Hepatocyte (in vitro differentiated cells): ENCODE results near the gene SMIM28. TPM values are rescaled to one million over a fixed set of nuclear protein-coding genes. Genes with fewer than 3 reads are reported as not detected.

ENCODE experiments used
- DNase-seq: peaks from one replicate; pipeline ENCODE4 v3.0.0-alpha.2; 2016; ENCODE audit warnings: low spot score
- H2AFZ ChIP-seq: fragments of 200-600 bp; sonication (generic); 2 replicates; pipeline ENCODE4 v1.6.0; 2016; ENCODE audit warnings: antibody characterized with exemption, mild to moderate bottlenecking
- H3K27ac ChIP-seq: fragments of 200-600 bp; sonication (generic); 2 replicates; pipeline ENCODE4 v1.5.1; 2016; ENCODE audit warnings: mild to moderate bottlenecking
- H3K27me3 ChIP-seq: fragments of 200-600 bp; sonication (generic); 2 replicates; pipeline ENCODE4 v1.6.1; 2016
- H3K36me3 ChIP-seq: fragments of 200-600 bp; sonication (generic); replicated peaks from 2 replicates; pipeline ENCODE4 v1.5.1; 2016; ENCODE audit warnings: low read depth; ENCODE audit not compliant: insufficient read depth
- H3K4me1 ChIP-seq: fragments of 200-600 bp; sonication (generic); 2 replicates; pipeline ENCODE4 v1.5.1; 2016; ENCODE audit warnings: mild to moderate bottlenecking, moderate library complexity; ENCODE audit not compliant: insufficient read depth
- H3K4me2 ChIP-seq: fragments of 200-600 bp; sonication (generic); 2 replicates; pipeline ENCODE4 v1.6.0; 2016
- H3K4me3 ChIP-seq: fragments of 200-600 bp; sonication (generic); 2 replicates; pipeline ENCODE4 v1.5.1; 2016; ENCODE audit warnings: mild to moderate bottlenecking
- H3K79me2 ChIP-seq: fragments of 200-600 bp; sonication (generic); 2 replicates; pipeline ENCODE4 v1.6.0; 2017; ENCODE audit warnings: mild to moderate bottlenecking
- H3K9me2 ChIP-seq: fragments of 200-600 bp; sonication (generic); replicated peaks from 2 replicates; pipeline ENCODE4 v1.6.0; 2017; ENCODE audit warnings: mild to moderate bottlenecking; ENCODE audit not compliant: insufficient read depth
- H3K9me3 ChIP-seq: fragments of 200-600 bp; sonication (generic); 2 replicates; pipeline ENCODE4 v1.5.1; 2016; ENCODE audit warnings: low read depth, mild to moderate bottlenecking
- H4K20me1 ChIP-seq: fragments of 200-600 bp; sonication (generic); 2 replicates; pipeline ENCODE4 v1.6.0; 2016; ENCODE audit warnings: mild to moderate bottlenecking; ENCODE audit not compliant: insufficient read depth, poor library complexity, severe bottlenecking
- EZH2 ChIP-seq: fragments of 200-600 bp; sonication (generic); IDR thresholded peaks from 2 replicates; pipeline ENCODE4 v1.6.1; 2016; ENCODE audit warnings: antibody characterized with exemption, mild to moderate bottlenecking, borderline replicate concordance
- EZH2phosphoT487 ChIP-seq: fragments of 200-600 bp; sonication (generic); IDR thresholded peaks from one replicate; pipeline ENCODE4 v1.6.1; 2018; ENCODE audit warnings: antibody characterized with exemption, mild to moderate bottlenecking, low read depth, moderate library complexity; ENCODE audit not compliant: unreplicated experiment, severe bottlenecking
- WGBS: methylation state at CpG from one replicate; pipeline ENCODE4 v1.1.6; 2016; ENCODE audit warnings: low lambda C conversion rate; ENCODE audit errors: missing lambda C conversion rate; 5-methylcytosine and 5-hydroxymethylcytosine counted together
- polyA plus RNA-seq: library from polyadenylated mRNA; unstranded; fragments of >200 nt; fragmentation: Nextera tagmentation; extraction: Ambion mirVana; gene quantifications from 2 replicates; pipeline ENCODE4 v1.2.1, GENCODE V29; 2016
- total RNA-seq: library from RNA; depleted of rRNA; stranded (reverse); fragments of >200 nt; gene quantifications from 2 replicates; pipeline ENCODE4 v1.2.3, GENCODE V29; 2014
- TF ChIP-seq, protein P1 (sequence below): fragments of 200-600 bp; sonication (generic); IDR thresholded peaks from 2 replicates; pipeline ENCODE4 v1.5.1; 2016; ENCODE audit warnings: antibody characterized with exemption, mild to moderate bottlenecking; ENCODE audit not compliant: poor library complexity

SMIM28 gene
- total and polyA plus RNA-seq, 2 experiments from 2014 or later, result not detected

GRCh38 chr6:138383776-138384175 lies 6.1 kb downstream of the SMIM28 start:
- 44% methylated on average over 3 of the region's 3 CpGs for WGBS
- no peak overlapping the region for H3K4me3 ChIP-seq
- H3K9me3 ChIP-seq, result no peaks in the 10 kb centered on the region
- H3K4me2 ChIP-seq, result no peak overlapping the region
- H4K20me1 ChIP-seq, result no peaks in the 10 kb centered on the region
- H3K4me1 ChIP-seq, result no peaks in the 10 kb centered on the region
- no peak overlapping the region for H3K27ac ChIP-seq
- H3K79me2 ChIP-seq, result no peaks in the 10 kb centered on the region
- no peaks in the 10 kb centered on the region for H3K27me3 ChIP-seq
- TF ChIP-seq EZH2 (no peak), EZH2phosphoT487 (no peak)
- TF ChIP-seq, protein P1, sequence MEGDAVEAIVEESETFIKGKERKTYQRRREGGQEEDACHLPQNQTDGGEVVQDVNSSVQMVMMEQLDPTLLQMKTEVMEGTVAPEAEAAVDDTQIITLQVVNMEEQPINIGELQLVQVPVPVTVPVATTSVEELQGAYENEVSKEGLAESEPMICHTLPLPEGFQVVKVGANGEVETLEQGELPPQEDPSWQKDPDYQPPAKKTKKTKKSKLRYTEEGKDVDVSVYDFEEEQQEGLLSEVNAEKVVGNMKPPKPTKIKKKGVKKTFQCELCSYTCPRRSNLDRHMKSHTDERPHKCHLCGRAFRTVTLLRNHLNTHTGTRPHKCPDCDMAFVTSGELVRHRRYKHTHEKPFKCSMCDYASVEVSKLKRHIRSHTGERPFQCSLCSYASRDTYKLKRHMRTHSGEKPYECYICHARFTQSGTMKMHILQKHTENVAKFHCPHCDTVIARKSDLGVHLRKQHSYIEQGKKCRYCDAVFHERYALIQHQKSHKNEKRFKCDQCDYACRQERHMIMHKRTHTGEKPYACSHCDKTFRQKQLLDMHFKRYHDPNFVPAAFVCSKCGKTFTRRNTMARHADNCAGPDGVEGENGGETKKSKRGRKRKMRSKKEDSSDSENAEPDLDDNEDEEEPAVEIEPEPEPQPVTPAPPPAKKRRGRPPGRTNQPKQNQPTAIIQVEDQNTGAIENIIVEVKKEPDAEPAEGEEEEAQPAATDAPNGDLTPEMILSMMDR, result no peak
- H3K9me2 ChIP-seq, result no peaks in the 10 kb centered on the region
- H2AFZ ChIP-seq, result no peak overlapping the region
- DNase-seq, result no peak
- no peaks in the 10 kb centered on the region for H3K36me3 ChIP-seq

- no peak for TF ChIP-seq EZH2
- TF ChIP-seq, protein P1, result no peak
- TF ChIP-seq EZH2phosphoT487, result no peak
- no peaks in the 10 kb centered on the region for H3K36me3 ChIP-seq
- H3K9me2 ChIP-seq, result no peaks in the 10 kb centered on the region
- no peaks in the 10 kb centered on the region for H3K4me1 ChIP-seq
- H3K27me3 ChIP-seq, result no peaks in the 10 kb centered on the region
- DNase-seq, result no peak
- no peaks in the 10 kb centered on the region for H3K79me2 ChIP-seq
- H3K9me3 ChIP-seq, result no peaks in the 10 kb centered on the region
- no peak overlapping the region for H3K4me2 ChIP-seq
- H3K4me3 ChIP-seq, result no peak overlapping the region
- 90% methylated on average over 3 of the region's 3 CpGs for WGBS
- H3K27ac ChIP-seq, result no peak overlapping the region
- H2AFZ ChIP-seq, result no peak overlapping the region
- no peaks in the 10 kb centered on the region for H4K20me1 ChIP-seq
These were observed 9.2 kb downstream of the SMIM28 start for GRCh38 chr6:138386897-138387296.

- H4K20me1 ChIP-seq, result no peaks in the 10 kb centered on the region
These were observed 10.1 kb downstream of the SMIM28 start for GRCh38 chr6:138387577-138388368.

More at GRCh38 chr6:138387577-138388368, 10.1 kb downstream of the SMIM28 start:
- TF ChIP-seq, protein P1, result no peak
- TF ChIP-seq EZH2phosphoT487 (no peak), EZH2 (no peak)
- Histone ChIP-seq H3K9me2 (no peaks in the 10 kb centered on the region), H3K36me3 (no peaks in the 10 kb centered on the region), H3K4me1 (no peaks in the 10 kb centered on the region), H3K79me2 (no peaks in the 10 kb centered on the region), H3K27me3 (no peaks in the 10 kb centered on the region), H3K4me2 (no peak overlapping the region), H2AFZ (no peak overlapping the region), H3K27ac (no peak overlapping the region), H3K9me3 (no peaks in the 10 kb centered on the region), H3K4me3 (no peak overlapping the region)
- WGBS, result 59% methylated on average over 8 of the region's 8 CpGs
- no peak for DNase-seq
